ENCODE data around the gene STIP1.

- TF ChIP-seq, protein P1, sequence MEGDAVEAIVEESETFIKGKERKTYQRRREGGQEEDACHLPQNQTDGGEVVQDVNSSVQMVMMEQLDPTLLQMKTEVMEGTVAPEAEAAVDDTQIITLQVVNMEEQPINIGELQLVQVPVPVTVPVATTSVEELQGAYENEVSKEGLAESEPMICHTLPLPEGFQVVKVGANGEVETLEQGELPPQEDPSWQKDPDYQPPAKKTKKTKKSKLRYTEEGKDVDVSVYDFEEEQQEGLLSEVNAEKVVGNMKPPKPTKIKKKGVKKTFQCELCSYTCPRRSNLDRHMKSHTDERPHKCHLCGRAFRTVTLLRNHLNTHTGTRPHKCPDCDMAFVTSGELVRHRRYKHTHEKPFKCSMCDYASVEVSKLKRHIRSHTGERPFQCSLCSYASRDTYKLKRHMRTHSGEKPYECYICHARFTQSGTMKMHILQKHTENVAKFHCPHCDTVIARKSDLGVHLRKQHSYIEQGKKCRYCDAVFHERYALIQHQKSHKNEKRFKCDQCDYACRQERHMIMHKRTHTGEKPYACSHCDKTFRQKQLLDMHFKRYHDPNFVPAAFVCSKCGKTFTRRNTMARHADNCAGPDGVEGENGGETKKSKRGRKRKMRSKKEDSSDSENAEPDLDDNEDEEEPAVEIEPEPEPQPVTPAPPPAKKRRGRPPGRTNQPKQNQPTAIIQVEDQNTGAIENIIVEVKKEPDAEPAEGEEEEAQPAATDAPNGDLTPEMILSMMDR (IDR thresholded peaks at IDR 0.05; ENCODE audit: low read length), result no peak
- TF ChIP-seq EZH2 (IDR thresholded peaks at IDR 0.05; ENCODE audit: borderline replicate concordance, low read length), result no peak
Measured at GRCh38 chr11:64203421-64204079, 17.6 kb downstream of the STIP1 start.

Measured in OCI-LY1 (cell line).